H1 (cell line): ENCODE measurements around the gene UMPS. TPM values are rescaled to one million over a fixed set of nuclear protein-coding genes. Genes with fewer than 3 reads are reported as not detected.

ENCODE experiments used
- CTCF ChIA-PET: fragments of 300-600 bp; sonication (Branson Sonifier 250); formaldehyde crosslinking; loops from one replicate; lab custom pipeline; 2021; ENCODE audit not compliant: partially characterized antibody; lab: Charles Lee
- POLR2A ChIA-PET: fragments of 300-600 bp; sonication (Branson Sonifier 250); formaldehyde crosslinking; loops from one replicate; lab custom pipeline; 2021; ENCODE audit warnings: inconsistent platforms; ENCODE audit not compliant: partially characterized antibody; lab: Charles Lee
- DNase-seq, 2 experiments: peaks; one replicate each; pipeline versions ENCODE4 v3.0.0 to v3.0.0-alpha.2; 2010 to 2022; ENCODE audit warnings: low spot score in 2 of 2, low read depth in 1 of 2, mixed read lengths in 1 of 2
- FAIRE-seq: peaks from 2 replicates; lab custom pipeline; 2011; peaks lifted over from hg19 to GRCh38; lab: Jason Lieb, UNC
- H2AFZ ChIP-seq: 2 replicates; pipeline ENCODE4 v1.8.1; 2012; ENCODE audit warnings: low read length, inconsistent platforms
- H2AK5ac ChIP-seq: 2 replicates; pipeline ENCODE4 v1.6.1; 2013; ENCODE audit warnings: low read depth, low read length
- H2BK120ac ChIP-seq: replicated peaks from 2 replicates; pipeline ENCODE3; 2013; ENCODE audit warnings: low read depth, low read length, inconsistent platforms
- H2BK12ac ChIP-seq: 2 replicates; pipeline ENCODE4 v1.6.1; 2013; ENCODE audit warnings: low read depth, low read length
- H2BK15ac ChIP-seq: 2 replicates; pipeline ENCODE4 v1.6.1; 2013; ENCODE audit warnings: low read length
- H2BK20ac ChIP-seq: 2 replicates; pipeline ENCODE4 v1.6.1; 2013; ENCODE audit warnings: low read length
- H2BK5ac ChIP-seq: 2 replicates; pipeline ENCODE4 v1.6.1; 2013; ENCODE audit warnings: low read depth, low read length
- H3K14ac ChIP-seq: 2 replicates; pipeline ENCODE4 v1.6.1; 2013; ENCODE audit warnings: inconsistent platforms; ENCODE audit not compliant: insufficient read length
- H3K18ac ChIP-seq: 2 replicates; pipeline ENCODE4 v1.6.1; 2013; ENCODE audit warnings: low read length; ENCODE audit errors: extremely low read depth
- H3K23ac ChIP-seq: 2 replicates; pipeline ENCODE4 v1.6.1; 2013; ENCODE audit warnings: inconsistent platforms; ENCODE audit not compliant: insufficient read length
- H3K23me2 ChIP-seq: 2 replicates; pipeline ENCODE4 v1.6.1; 2013; ENCODE audit warnings: low read depth, low read length
- H3K27ac ChIP-seq: 2 replicates; pipeline ENCODE4 v1.6.1; 2011; ENCODE audit warnings: low read depth, low read length, inconsistent platforms
- H3K27me3 ChIP-seq, 4 experiments: replicated peaks in 1 of 4; 1 replicate in 1 of 4; 2 replicates in 3 of 4; pipeline versions ENCODE4 v1.6.1 to v1.8.1; 2011 to 2013; ENCODE audit warnings: low read length in 3 of 4, mild to moderate bottlenecking in 3 of 4, inconsistent platforms in 2 of 4, mixed read lengths in 2 of 4, moderate library complexity in 1 of 4; ENCODE audit not compliant: control insufficient read depth in 3 of 4, insufficient read depth in 3 of 4; ENCODE audit errors: extremely low read depth in 1 of 4
- H3K36me3 ChIP-seq, 4 experiments: 2 replicates each; pipeline versions ENCODE4 v1.6.1 to v1.8.1; 2011 to 2013; ENCODE audit warnings: mild to moderate bottlenecking in 4 of 4, low read length in 3 of 4, moderate library complexity in 2 of 4, control low read depth in 1 of 4, inconsistent platforms in 1 of 4; ENCODE audit not compliant: insufficient read depth in 4 of 4, control insufficient read depth in 2 of 4
- H3K4ac ChIP-seq: replicated peaks from 2 replicates; pipeline ENCODE3; 2013; ENCODE audit warnings: low read length, low read depth, mixed read lengths, inconsistent platforms; ENCODE audit not compliant: insufficient read length
- H3K4me1 ChIP-seq, 4 experiments: replicated peaks in 1 of 4; 1 replicate in 1 of 4; 2 replicates in 3 of 4; pipeline versions ENCODE4 v1.6.1 to v1.8.1; 2011 to 2013; ENCODE audit warnings: low read length in 3 of 4, inconsistent platforms in 2 of 4, mixed read lengths in 1 of 4; ENCODE audit not compliant: insufficient read depth in 4 of 4, control insufficient read depth in 3 of 4
- H3K4me2 ChIP-seq, 2 experiments: 2 replicates each; pipeline versions ENCODE4 v1.6.1 to v1.8.1; 2011 to 2013; ENCODE audit warnings: low read depth in 2 of 2, low read length in 2 of 2, control low read depth in 1 of 2, inconsistent platforms in 1 of 2, mild to moderate bottlenecking in 1 of 2; ENCODE audit not compliant: insufficient read depth in 1 of 2
- H3K4me3 ChIP-seq, 4 experiments: fragments of 200-600, 300-600 bp in 1 of 4; sonication (generic), shearing (Covaris generic), sonication (Bioruptor Twin) in 1 of 4; 2 replicates each; pipeline versions ENCODE4 v1.5.1 to v1.8.1; 2011 to 2016; ENCODE audit warnings: low read length in 4 of 4, low read depth in 3 of 4, control low read depth in 2 of 4, inconsistent platforms in 2 of 4, mild to moderate bottlenecking in 2 of 4, mixed read lengths in 1 of 4, moderate library complexity in 1 of 4; ENCODE audit not compliant: insufficient read depth in 2 of 4; ENCODE audit errors: extremely low read depth in 1 of 4
- H3K56ac ChIP-seq: replicated peaks from 2 replicates; pipeline ENCODE3; 2013; ENCODE audit warnings: low read depth, mild to moderate bottlenecking, mixed read lengths, low read length, inconsistent platforms; ENCODE audit not compliant: insufficient read length
- H3K79me1 ChIP-seq: 2 replicates; pipeline ENCODE4 v1.6.1; 2013; ENCODE audit warnings: low read depth, low read length, control low read depth
- H3K79me2 ChIP-seq, 2 experiments: 2 replicates each; pipeline versions ENCODE4 v1.6.1 to v1.8.1; 2012 to 2013; ENCODE audit warnings: low read length in 2 of 2, mild to moderate bottlenecking in 2 of 2, inconsistent platforms in 1 of 2; ENCODE audit not compliant: insufficient read depth in 2 of 2, control insufficient read depth in 1 of 2
- H3K9ac ChIP-seq, 4 experiments: replicated peaks in 1 of 4; 1 replicate in 1 of 4; 2 replicates in 3 of 4; pipeline versions ENCODE4 v1.6.1 to v1.8.1; 2011 to 2013; ENCODE audit warnings: low read depth in 3 of 4, low read length in 3 of 4, control low read depth in 2 of 4, mild to moderate bottlenecking in 2 of 4, moderate library complexity in 2 of 4, inconsistent platforms in 1 of 4; ENCODE audit errors: extremely low read depth in 1 of 4
- H3K9me3 ChIP-seq, 2 experiments: 2 replicates each; pipeline versions ENCODE4 v1.6.1 to v1.8.1; 2012 to 2013; ENCODE audit warnings: mild to moderate bottlenecking in 2 of 2, moderate library complexity in 2 of 2, control low read depth in 1 of 2, inconsistent platforms in 1 of 2, low read depth in 1 of 2, low read length in 1 of 2, mixed read lengths in 1 of 2; ENCODE audit not compliant: insufficient read depth in 2 of 2
- H4K20me1 ChIP-seq, 2 experiments: replicated peaks in 1 of 2; 2 replicates each; pipeline versions ENCODE3 to v1.8.1; 2011 to 2013; ENCODE audit warnings: inconsistent platforms in 2 of 2, low read length in 2 of 2, mild to moderate bottlenecking in 1 of 2; ENCODE audit not compliant: insufficient read depth in 2 of 2, control insufficient read depth in 1 of 2
- H4K5ac ChIP-seq: 2 replicates; pipeline ENCODE4 v1.6.1; 2013; ENCODE audit warnings: low read length, low read depth, mixed read lengths, inconsistent platforms; ENCODE audit not compliant: insufficient read length
- H4K8ac ChIP-seq: 2 replicates; pipeline ENCODE4 v1.8.0; 2013; ENCODE audit warnings: mild to moderate bottlenecking, moderate library complexity, low read length, inconsistent platforms; ENCODE audit not compliant: insufficient read depth; ENCODE audit errors: extremely low read depth
- H4K91ac ChIP-seq: replicated peaks from 2 replicates; pipeline ENCODE3; 2013; ENCODE audit warnings: low read length, mixed read lengths, inconsistent platforms; ENCODE audit not compliant: insufficient read length
- BCL11A ChIP-seq, 2 experiments: IDR thresholded peaks; one replicate each; pipeline ENCODE4 v1.6.1; 2011; ENCODE audit warnings: low read depth in 2 of 2, low read length in 2 of 2, mild to moderate bottlenecking in 2 of 2
- CBX5 ChIP-seq: fragments of 300-800, 300-1000 bp; sonication (generic); IDR thresholded peaks from 2 replicates; pipeline ENCODE4 v1.7.1; 2016; ENCODE audit warnings: antibody characterized with exemption, low read length, low read depth
- CTBP2 ChIP-seq: IDR thresholded peaks from 2 replicates; pipeline ENCODE4 v1.7.0; 2011; ENCODE audit warnings: borderline replicate concordance, mild to moderate bottlenecking, moderate library complexity, mixed read lengths, low read length; ENCODE audit not compliant: insufficient read depth, insufficient read length
- EP300 ChIP-seq, 2 experiments: IDR thresholded peaks; 1 replicate in 1 of 2; 2 replicates in 1 of 2; pipeline ENCODE4 v1.6.1; 2011 to 2012; ENCODE audit warnings: low read depth in 2 of 2, low read length in 2 of 2, mild to moderate bottlenecking in 2 of 2, borderline replicate concordance in 1 of 2, inconsistent platforms in 1 of 2, moderate library complexity in 1 of 2
- JUND ChIP-seq: IDR thresholded peaks from 2 replicates; pipeline ENCODE4 v1.6.1; 2011; ENCODE audit warnings: mild to moderate bottlenecking, improper control_type of control experiment, low read length
- POU5F1 ChIP-seq: IDR thresholded peaks from 2 replicates; pipeline ENCODE4 v1.6.1; 2011; ENCODE audit warnings: low read depth, mild to moderate bottlenecking, low read length, moderate library complexity
- RBBP5 ChIP-seq: IDR thresholded peaks from 2 replicates; pipeline ENCODE4 v1.7.1; 2012; ENCODE audit warnings: low read depth, mild to moderate bottlenecking, inconsistent platforms, low read length, moderate library complexity, borderline replicate concordance
- RNF2 ChIP-seq: fragments of 200-900, 300-1000 bp; sonication (generic); IDR thresholded peaks from 2 replicates; pipeline ENCODE4 v1.7.1; 2016; ENCODE audit warnings: borderline replicate concordance, low read depth, mild to moderate bottlenecking, antibody characterized with exemption, low read length; ENCODE audit not compliant: poor library complexity, severe bottlenecking; ENCODE audit errors: missing control alignments
- SP1 ChIP-seq: IDR thresholded peaks from 2 replicates; pipeline ENCODE4 v1.6.1; 2011; ENCODE audit warnings: low read depth, low read length
- SP4 ChIP-seq: IDR thresholded peaks from 2 replicates; pipeline ENCODE4 v1.6.1; 2012; ENCODE audit warnings: low read length, inconsistent platforms
- TAF1 ChIP-seq: IDR thresholded peaks from 2 replicates; pipeline ENCODE4 v1.6.1; 2011; ENCODE audit warnings: mild to moderate bottlenecking, low read depth, low read length
- TEAD4 ChIP-seq: IDR thresholded peaks from 2 replicates; pipeline ENCODE4 v1.6.1; 2012; ENCODE audit warnings: low read depth, low read length, inconsistent platforms, mixed read lengths
- YY1 ChIP-seq: IDR thresholded peaks from 2 replicates; pipeline ENCODE4 v1.6.1; 2011; ENCODE audit warnings: low read depth, mild to moderate bottlenecking, low read length
- WGBS, 2 experiments: shearing (Covaris generic) in 1 of 2; methylation state at CpG; one replicate each; pipeline versions ENCODE4 v1.1.6 to v1.1.7; 2013 to 2015; ENCODE audit warnings: low lambda C conversion rate in 2 of 2, mixed read lengths in 2 of 2, inconsistent platforms in 1 of 2, low coverage in 1 of 2, missing lambda C conversion rate in 1 of 2; ENCODE audit not compliant: insufficient replicate concordance in 2 of 2, insufficient coverage in 1 of 2, insufficient read length in 1 of 2; ENCODE audit errors: extremely low coverage in 1 of 2, missing lambda C conversion rate in 1 of 2; 5-methylcytosine and 5-hydroxymethylcytosine counted together
- polyA plus RNA-seq, 7 experiments: library from polyadenylated mRNA; depleted of rRNA in 3 of 7; stranded (reverse) in 5 of 7; unstranded in 2 of 7; fragments of >200 nt in 5 of 7; fragments of 200-250 nt in 2 of 7; gene quantifications; 1 replicate in 5 of 7; 2 replicates in 1 of 7; 4 replicates in 1 of 7; pipeline versions ENCODE4 v1.2.1 to v1.2.3, GENCODE V29; 2011 to 2013; ENCODE audit warnings: missing spikeins in 2 of 7, mixed read lengths in 2 of 7
- total RNA-seq: library from RNA; stranded (reverse); fragmentation: NEBNext Ultra II Directional; extraction: Animal tissue kit (Norgen Biotek cat#: 25700); gene quantifications from 2 replicates; pipeline ENCODE4 v1.2.1, GENCODE V29; 2021

UMPS gene
- total and polyA plus RNA-seq, 2 of the 8 experiments (the other 6 are each of a cell fraction or from before 2014, with no cell fraction given): 32.8 to 59.0 TPM

- peaks cover 0 to 4% (median 2%) of the 10 kb centered on the region in 4 experiments; a peak in 3 of 8 replicates for H3K36me3 ChIP-seq
- H3K4ac ChIP-seq: no peak overlapping the region
- H4K20me1 ChIP-seq: peaks cover 0 to 7% of the 10 kb centered on the region in 2 experiments
- WGBS, 2 experiments: 62% methylated on average over 6 of the region's 6 CpGs; no CpG with 5 or more reads in 1 of the 2 experiments
- H2BK120ac ChIP-seq: no peak overlapping the region
- no peak overlapping the region for H2AK5ac ChIP-seq
- no peak overlapping the region for H3K56ac ChIP-seq
- peak overlapping the region; percentile 67; the same call in 1 of the 2 replicates for H3K18ac ChIP-seq
- H4K8ac ChIP-seq: no peak overlapping the region
- CTCF ChIA-PET: interaction anchor here (1.0 to 1.5 kb wide), 5 partner anchors 13 to 127 kb away, joined by 3 to 10 read pairs (median 4); no protein-coding TSS in a partner anchor
- no peak overlapping the region for H2BK20ac ChIP-seq
- peaks cover 3% of the 10 kb centered on the region; the same call in 1 of the 2 replicates for H3K23me2 ChIP-seq
- no peaks in the 10 kb centered on the region for H3K9me3 ChIP-seq
- H3K9ac ChIP-seq: peak overlapping the region in 1 of 4 experiments; percentile 12; a peak in 1 of 7 replicates
- H4K5ac ChIP-seq: no peak overlapping the region
- peak overlapping the region; percentile 99 for H2BK12ac ChIP-seq
- H2AFZ ChIP-seq: no peak overlapping the region
- H3K79me1 ChIP-seq: peaks cover 5% of the 10 kb centered on the region; the same call in 1 of the 2 replicates
- no peaks in the 10 kb centered on the region for H3K27me3 ChIP-seq
- DNase-seq (peak in 1 of 2 experiments; percentile 33), FAIRE-seq (peak; percentile 52)
- H2BK15ac ChIP-seq: no peak overlapping the region
- H3K23ac ChIP-seq: no peak overlapping the region
- H3K27ac ChIP-seq: peak overlapping the region; percentile 25; the same call in 1 of the 2 replicates
- H4K91ac ChIP-seq: no peak overlapping the region
- peaks cover 6 to 14% (median 8%) of the 10 kb centered on the region in 4 experiments; a peak in 6 of 7 replicates for H3K4me1 ChIP-seq
- H3K4me2 ChIP-seq: peak overlapping the region in 1 of 2 experiments; percentile 35; a peak in 1 of 4 replicates
- POLR2A ChIA-PET: interaction anchor here (1.0 to 1.4 kb wide), 3 partner anchors 13 to 108 kb away, joined by 3 to 5 read pairs (median 3); no protein-coding TSS in a partner anchor
- H3K14ac ChIP-seq: no peak overlapping the region
- H3K4me3 ChIP-seq: no peak overlapping the region
- no peaks in the 10 kb centered on the region for H3K79me2 ChIP-seq
- H2BK5ac ChIP-seq: peak overlapping the region; percentile 98
- TF ChIP-seq TEAD4: peak; percentile 100
- TF ChIP-seq SP1: peak; percentile 71
- TF ChIP-seq RBBP5: no peak
- 0 out of 3 replicates have a peak, but pooled peaks of 1 of the 2 experiments have one; percentile 15 for TF ChIP-seq EP300 (IDR thresholded peaks at IDR 0.05; ENCODE audit: borderline replicate concordance in 1 of 2, low read depth in 2 of 2, low read length in 2 of 2)
- no peak for TF ChIP-seq SP4
- TF ChIP-seq YY1: peak; percentile 87
- TF ChIP-seq CBX5: no peak
- peak; percentile 98 for TF ChIP-seq CTBP2
- TF ChIP-seq JUND: no peak
- TF ChIP-seq POU5F1: no peak
- TF ChIP-seq BCL11A (IDR thresholded peaks at IDR 0.05; ENCODE audit: low read depth in 2 of 2, low read length in 2 of 2): peak in 1 of 2 experiments; percentile 27
- TF ChIP-seq TAF1: 0 out of 2 replicates have a peak, but pooled peaks have one; percentile 35
- TF ChIP-seq RNF2: no peak
Measured at GRCh38 chr3:124774327-124774718, 44.1 kb downstream of the UMPS start.
